Measurements from ENCODE around the gene SYNE1.

- TF ChIP-seq POLR2A (IDR thresholded peaks at IDR 0.05; ENCODE audit: low read length) (no peak), GATA1 (IDR thresholded peaks at IDR 0.05; ENCODE audit: low read depth, low read length) (no peak)
Measured at GRCh38 chr6:152259234-152259633, 377.9 kb downstream of the SYNE1 start.

All from erythroblast (primary cell).